Mesendoderm (in vitro differentiated cells): ENCODE data around the gene ISY1.

Source experiments
- DNase-seq: peaks from one replicate; pipeline ENCODE4 v3.0.0; 2013
- H2AK5ac ChIP-seq: 2 replicates; pipeline ENCODE4 v1.6.1; 2013; ENCODE audit warnings: low read length, inconsistent platforms
- H2BK120ac ChIP-seq: 2 replicates; pipeline ENCODE4 v1.6.1; 2013; ENCODE audit warnings: low read depth, mild to moderate bottlenecking, low read length, moderate library complexity, mixed read lengths
- H2BK15ac ChIP-seq: replicated peaks from 2 replicates; pipeline ENCODE4 v1.6.1; 2013; ENCODE audit warnings: low read depth, mild to moderate bottlenecking, moderate library complexity
- H2BK5ac ChIP-seq: 2 replicates; pipeline ENCODE4 v1.6.1; 2013; ENCODE audit warnings: low read length, inconsistent platforms
- H3K18ac ChIP-seq: 2 replicates; pipeline ENCODE4 v1.6.1; 2013; ENCODE audit warnings: mild to moderate bottlenecking, low read length, mixed read lengths
- H3K23ac ChIP-seq: one replicate; pipeline ENCODE4 v1.6.1; 2013; ENCODE audit warnings: low read length
- H3K27ac ChIP-seq: 2 replicates; pipeline ENCODE4 v1.5.1; 2013; ENCODE audit warnings: low read depth, mild to moderate bottlenecking, inconsistent platforms, low read length, moderate library complexity
- H3K27me3 ChIP-seq: 2 replicates; pipeline ENCODE4 v1.6.1; 2013; ENCODE audit warnings: low read length, control low read depth, mild to moderate bottlenecking, inconsistent platforms; ENCODE audit not compliant: insufficient read depth, poor library complexity
- H3K36me3 ChIP-seq: 2 replicates; pipeline ENCODE4 v1.6.1; 2013; ENCODE audit warnings: low read length, inconsistent platforms; ENCODE audit not compliant: control insufficient read depth, insufficient read depth
- H3K4ac ChIP-seq: one replicate; pipeline ENCODE4 v1.6.1; 2013; ENCODE audit warnings: low read depth, mild to moderate bottlenecking, low read length, moderate library complexity
- H3K4me1 ChIP-seq: 2 replicates; pipeline ENCODE4 v1.6.1; 2013; ENCODE audit warnings: low read depth, low read length, inconsistent platforms; ENCODE audit not compliant: control insufficient read depth
- H3K4me2 ChIP-seq: 2 replicates; pipeline ENCODE4 v1.6.1; 2013; ENCODE audit warnings: low read length
- H3K4me3 ChIP-seq: 2 replicates; pipeline ENCODE4 v1.5.1; 2013; ENCODE audit warnings: mild to moderate bottlenecking, low read length
- H3K56ac ChIP-seq: one replicate; pipeline ENCODE4 v1.6.1; 2013; ENCODE audit warnings: low read length
- H3K79me1 ChIP-seq: 2 replicates; pipeline ENCODE4 v1.6.1; 2013; ENCODE audit warnings: low read length, inconsistent platforms
- H3K79me2 ChIP-seq: 2 replicates; pipeline ENCODE4 v1.6.1; 2013; ENCODE audit warnings: mild to moderate bottlenecking, low read length; ENCODE audit not compliant: control insufficient read depth, insufficient read depth
- H3K9ac ChIP-seq: 2 replicates; pipeline ENCODE4 v1.6.1; 2013; ENCODE audit warnings: low read length, inconsistent platforms
- H4K5ac ChIP-seq: one replicate; pipeline ENCODE4 v1.6.1; 2013; ENCODE audit warnings: low read length
- H4K8ac ChIP-seq: one replicate; pipeline ENCODE4 v1.6.1; 2013; ENCODE audit warnings: low read depth, mild to moderate bottlenecking, control low read depth, low read length, moderate library complexity
- WGBS: extraction: QIAGEN DNeasy Blood & Tissue Kit; methylation state at CpG from one replicate; pipeline ENCODE4 v1.1.7; 2013; ENCODE audit warnings: low lambda C conversion rate, missing lambda C conversion rate; ENCODE audit not compliant: insufficient coverage; ENCODE audit errors: extremely low coverage; 5-methylcytosine and 5-hydroxymethylcytosine counted together

ISY1 gene

GRCh38 chr3:129087138-129087702 lies 73.6 kb downstream of the ISY1 start:
- H4K8ac ChIP-seq = no peak overlapping the region
- no peak overlapping the region for H3K4me2 ChIP-seq
- H3K27ac ChIP-seq = no peak overlapping the region
- no peaks in the 10 kb centered on the region for H3K79me2 ChIP-seq
- WGBS = no CpG with 5 or more reads among the region's 8 CpGs
- no peak overlapping the region for H3K23ac ChIP-seq
- H2BK5ac ChIP-seq = no peak overlapping the region
- H2BK120ac ChIP-seq = no peak overlapping the region
- no peak overlapping the region for H3K56ac ChIP-seq
- no peak overlapping the region for H3K4me3 ChIP-seq
- no peak overlapping the region for H3K18ac ChIP-seq
- no peak overlapping the region for H2AK5ac ChIP-seq
- no peak for DNase-seq
- no peak overlapping the region for H2BK15ac ChIP-seq
- peaks cover under 1% of the 10 kb centered on the region for H3K36me3 ChIP-seq
- no peaks in the 10 kb centered on the region for H3K4me1 ChIP-seq
- H3K27me3 ChIP-seq = no peaks in the 10 kb centered on the region
- H3K4ac ChIP-seq = no peak overlapping the region
- no peaks in the 10 kb centered on the region for H3K79me1 ChIP-seq
- no peak overlapping the region for H4K5ac ChIP-seq
- H3K9ac ChIP-seq = no peak overlapping the region

- Histone ChIP-seq H4K8ac (no peak overlapping the region), H3K36me3 (no peaks in the 10 kb centered on the region), H3K56ac (no peak overlapping the region), H2AK5ac (no peak overlapping the region), H3K18ac (no peak overlapping the region), H3K9ac (no peak overlapping the region), H3K4ac (no peak overlapping the region), H4K5ac (no peak overlapping the region), H3K79me2 (no peaks in the 10 kb centered on the region), H3K27ac (no peak overlapping the region), H3K4me1 (no peaks in the 10 kb centered on the region), H2BK5ac (no peak overlapping the region), H2BK120ac (no peak overlapping the region), H3K27me3 (no peaks in the 10 kb centered on the region), H3K79me1 (no peaks in the 10 kb centered on the region), H3K23ac (no peak overlapping the region), H2BK15ac (no peak overlapping the region), H3K4me3 (no peak overlapping the region), H3K4me2 (no peak overlapping the region)
- DNase-seq = no peak
- WGBS = no CpG with 5 or more reads among the region's 4 CpGs
Observed at GRCh38 chr3:129085818-129086217, 75.0 kb downstream of the ISY1 start.

- no peaks in the 10 kb centered on the region for H3K79me2 ChIP-seq
- H3K18ac ChIP-seq = no peak overlapping the region
- no peak overlapping the region for H2AK5ac ChIP-seq
- H2BK15ac ChIP-seq = no peak overlapping the region
- no peak overlapping the region for H2BK120ac ChIP-seq
- no peaks in the 10 kb centered on the region for H3K36me3 ChIP-seq
- no peaks in the 10 kb centered on the region for H3K27me3 ChIP-seq
- H4K8ac ChIP-seq = no peak overlapping the region
- H3K27ac ChIP-seq = no peak overlapping the region
- no peak overlapping the region for H3K4me2 ChIP-seq
- H3K4ac ChIP-seq = no peak overlapping the region
- no peak overlapping the region for H3K23ac ChIP-seq
- no peak overlapping the region for H3K9ac ChIP-seq
- no peaks in the 10 kb centered on the region for H3K79me1 ChIP-seq
- no CpG with 5 or more reads among the region's 12 CpGs for WGBS
- no peak overlapping the region for H2BK5ac ChIP-seq
- no peak overlapping the region for H4K5ac ChIP-seq
- H3K4me3 ChIP-seq = no peak overlapping the region
- no peak overlapping the region for H3K56ac ChIP-seq
- no peak for DNase-seq
- no peaks in the 10 kb centered on the region for H3K4me1 ChIP-seq
Observed at GRCh38 chr3:129085165-129085715, 75.6 kb downstream of the ISY1 start.

- Histone ChIP-seq H2BK15ac (no peak overlapping the region), H2AK5ac (no peak overlapping the region), H3K36me3 (no peaks in the 10 kb centered on the region), H2BK5ac (no peak overlapping the region), H3K18ac (no peak overlapping the region), H3K23ac (no peak overlapping the region), H3K4ac (no peak overlapping the region), H3K27ac (no peak overlapping the region), H3K9ac (no peak overlapping the region), H3K79me1 (no peaks in the 10 kb centered on the region), H3K4me3 (no peak overlapping the region), H4K5ac (no peak overlapping the region), H3K79me2 (no peaks in the 10 kb centered on the region), H3K27me3 (no peaks in the 10 kb centered on the region), H2BK120ac (no peak overlapping the region), H3K4me1 (no peaks in the 10 kb centered on the region), H4K8ac (no peak overlapping the region), H3K4me2 (no peak overlapping the region), H3K56ac (no peak overlapping the region)
- WGBS = no CpG with 5 or more reads among the region's 6 CpGs
- no peak for DNase-seq
Observed at GRCh38 chr3:129084501-129084900, 76.4 kb downstream of the ISY1 start.

GRCh38 chr3:129082026-129082425 lies 78.8 kb downstream of the ISY1 start:
- H3K4ac ChIP-seq = no peak overlapping the region
- no peak overlapping the region for H2AK5ac ChIP-seq
- H3K27me3 ChIP-seq = no peaks in the 10 kb centered on the region
- H3K79me2 ChIP-seq = no peaks in the 10 kb centered on the region
- H3K9ac ChIP-seq = no peak overlapping the region
- no peaks in the 10 kb centered on the region for H3K4me1 ChIP-seq
- no peak overlapping the region for H2BK15ac ChIP-seq
- no peak overlapping the region for H3K18ac ChIP-seq
- H3K79me1 ChIP-seq = no peaks in the 10 kb centered on the region
- WGBS = no CpG with 5 or more reads among the region's 9 CpGs
- no peak overlapping the region for H2BK120ac ChIP-seq
- no peak overlapping the region for H3K4me2 ChIP-seq
- H4K8ac ChIP-seq = no peak overlapping the region
- no peak overlapping the region for H3K23ac ChIP-seq
- no peak overlapping the region for H3K56ac ChIP-seq
- H2BK5ac ChIP-seq = no peak overlapping the region
- no peaks in the 10 kb centered on the region for H3K36me3 ChIP-seq
- no peak overlapping the region for H4K5ac ChIP-seq
- H3K4me3 ChIP-seq = no peak overlapping the region
- DNase-seq = no peak
- H3K27ac ChIP-seq = no peak overlapping the region

GRCh38 chr3:129081503-129081902 lies 79.4 kb downstream of the ISY1 start:
- Histone ChIP-seq H3K9ac (no peak overlapping the region), H3K36me3 (no peaks in the 10 kb centered on the region), H3K27ac (no peak overlapping the region), H3K4me1 (no peaks in the 10 kb centered on the region), H3K18ac (no peak overlapping the region), H3K79me2 (no peaks in the 10 kb centered on the region), H3K23ac (no peak overlapping the region), H3K4me3 (no peak overlapping the region), H3K4ac (no peak overlapping the region), H2BK5ac (no peak overlapping the region), H2BK120ac (no peak overlapping the region), H4K8ac (no peak overlapping the region), H2AK5ac (no peak overlapping the region), H3K27me3 (no peaks in the 10 kb centered on the region), H2BK15ac (no peak overlapping the region), H3K56ac (no peak overlapping the region), H3K79me1 (no peaks in the 10 kb centered on the region), H4K5ac (no peak overlapping the region), H3K4me2 (no peak overlapping the region)
- no CpG with 5 or more reads among the region's 8 CpGs for WGBS
- DNase-seq = no peak
